ENCODE results near the gene TM7SF2.

- TF ChIP-seq, protein P1, sequence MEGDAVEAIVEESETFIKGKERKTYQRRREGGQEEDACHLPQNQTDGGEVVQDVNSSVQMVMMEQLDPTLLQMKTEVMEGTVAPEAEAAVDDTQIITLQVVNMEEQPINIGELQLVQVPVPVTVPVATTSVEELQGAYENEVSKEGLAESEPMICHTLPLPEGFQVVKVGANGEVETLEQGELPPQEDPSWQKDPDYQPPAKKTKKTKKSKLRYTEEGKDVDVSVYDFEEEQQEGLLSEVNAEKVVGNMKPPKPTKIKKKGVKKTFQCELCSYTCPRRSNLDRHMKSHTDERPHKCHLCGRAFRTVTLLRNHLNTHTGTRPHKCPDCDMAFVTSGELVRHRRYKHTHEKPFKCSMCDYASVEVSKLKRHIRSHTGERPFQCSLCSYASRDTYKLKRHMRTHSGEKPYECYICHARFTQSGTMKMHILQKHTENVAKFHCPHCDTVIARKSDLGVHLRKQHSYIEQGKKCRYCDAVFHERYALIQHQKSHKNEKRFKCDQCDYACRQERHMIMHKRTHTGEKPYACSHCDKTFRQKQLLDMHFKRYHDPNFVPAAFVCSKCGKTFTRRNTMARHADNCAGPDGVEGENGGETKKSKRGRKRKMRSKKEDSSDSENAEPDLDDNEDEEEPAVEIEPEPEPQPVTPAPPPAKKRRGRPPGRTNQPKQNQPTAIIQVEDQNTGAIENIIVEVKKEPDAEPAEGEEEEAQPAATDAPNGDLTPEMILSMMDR (IDR thresholded peaks at IDR 0.05) = no peak
- no peak for TF ChIP-seq POLR2A (IDR thresholded peaks at IDR 0.05)
These were observed 16.8 kb downstream of the TM7SF2 start for GRCh38 chr11:65128182-65129145.
